SK-N-SH treated with all-trans-retinoic acid at 6 μM for 48 hours (cell line): Measurements from ENCODE around the gene SPATA2L.

Experiments
- ATAC-seq: fragments of 200-7000 bp; cut with Tn5 transposase; 3 replicates; pipeline ENCODE4 v1.9.1; 2020; ENCODE audit warnings: mild to moderate bottlenecking, moderate library complexity
- ARNTL ChIP-seq: fragments of 450-650 bp; formaldehyde crosslinking; IDR thresholded peaks from 2 replicates; pipeline ENCODE4 v1.5.0; 2020; ENCODE audit warnings: low read depth, mild to moderate bottlenecking, moderate library complexity, borderline replicate concordance
- BACH2 ChIP-seq: fragments of 250-450 bp; sonication (Bioruptor Pico); IDR thresholded peaks from 2 replicates; pipeline ENCODE4 v1.9.0; 2021; ENCODE audit warnings: mild to moderate bottlenecking, borderline replicate concordance
- CSDC2 ChIP-seq: fragments of 250-450 bp; sonication (Bioruptor Pico); IDR thresholded peaks from 2 replicates; pipeline ENCODE4 v1.5.0; 2020; ENCODE audit warnings: mild to moderate bottlenecking, moderate library complexity
- ESRRG ChIP-seq: fragments of 250-450 bp; sonication (Bioruptor Pico); IDR thresholded peaks from 2 replicates; pipeline ENCODE4 v1.6.1; 2021; ENCODE audit warnings: mild to moderate bottlenecking
- GLIS3 ChIP-seq: fragments of 250-450 bp; sonication (Bioruptor Pico); IDR thresholded peaks from 2 replicates; pipeline ENCODE4 v1.5.0; 2020; ENCODE audit warnings: mild to moderate bottlenecking, moderate library complexity
- ISL1 ChIP-seq: fragments of 250-450 bp; sonication (Bioruptor Pico); IDR thresholded peaks from 2 replicates; pipeline ENCODE4 v2.1.2; 2022; ENCODE audit warnings: mild to moderate bottlenecking, moderate library complexity
- OSR1 ChIP-seq: fragments of 250-450 bp; sonication (Bioruptor Pico); IDR thresholded peaks from 2 replicates; pipeline ENCODE4 v1.8.0; 2022; ENCODE audit warnings: moderate library complexity, mild to moderate bottlenecking, inconsistent platforms
- POU6F1 ChIP-seq: fragments of 250-450 bp; sonication (Bioruptor Pico); IDR thresholded peaks from 2 replicates; pipeline ENCODE4 v1.8.0; 2021; ENCODE audit warnings: low read depth, mild to moderate bottlenecking, moderate library complexity, borderline replicate concordance
- PPARA ChIP-seq: fragments of 250-450 bp; sonication (Bioruptor Pico); IDR thresholded peaks from 2 replicates; pipeline ENCODE4 v1.5.0; 2020; ENCODE audit warnings: mild to moderate bottlenecking, borderline replicate concordance
- RARB ChIP-seq: fragments of 250-450 bp; sonication (Bioruptor Pico); IDR thresholded peaks from 2 replicates; pipeline ENCODE4 v1.8.0; 2021; ENCODE audit warnings: mild to moderate bottlenecking, moderate library complexity
- SNAI2 ChIP-seq: fragments of 250-450 bp; sonication (Bioruptor Pico); IDR thresholded peaks from 2 replicates; pipeline ENCODE4 v1.5.0; 2020; ENCODE audit warnings: mild to moderate bottlenecking, moderate library complexity
- TCF4 ChIP-seq: fragments of 250-450 bp; sonication (Bioruptor Pico); IDR thresholded peaks from 2 replicates; pipeline ENCODE4 v1.8.0; 2021; ENCODE audit warnings: mild to moderate bottlenecking, moderate library complexity, borderline replicate concordance
- TSHZ2 ChIP-seq: fragments of 250-450 bp; sonication (Bioruptor Pico); IDR thresholded peaks from 2 replicates; pipeline ENCODE4 v1.5.0; 2020; ENCODE audit warnings: mild to moderate bottlenecking, moderate library complexity
- ZC3H10 ChIP-seq: fragments of 250-450 bp; sonication (Bioruptor Pico); IDR thresholded peaks from 2 replicates; pipeline ENCODE4 v1.5.1; 2021; ENCODE audit warnings: mild to moderate bottlenecking, moderate library complexity
- ZFP30 ChIP-seq: fragments of 450-650 bp; formaldehyde crosslinking; IDR thresholded peaks from 2 replicates; pipeline ENCODE4 v1.5.0; 2022; ENCODE audit warnings: mild to moderate bottlenecking, moderate library complexity
- ZNF565 ChIP-seq: fragments of 450-650 bp; formaldehyde crosslinking; conservative IDR thresholded peaks from 2 replicates; pipeline ENCODE4 v1.5.0; 2020; ENCODE audit warnings: low read depth, mild to moderate bottlenecking, moderate library complexity
- ZNF70 ChIP-seq: fragments of 450-650 bp; formaldehyde crosslinking; IDR thresholded peaks from 2 replicates; pipeline ENCODE4 v1.5.0; 2020; ENCODE audit warnings: mild to moderate bottlenecking, moderate library complexity
- ZNF8 ChIP-seq: fragments of 450-650 bp; formaldehyde crosslinking; IDR thresholded peaks from 2 replicates; pipeline ENCODE4 v1.5.0; 2020; ENCODE audit warnings: mild to moderate bottlenecking, moderate library complexity
- TF ChIP-seq, protein P1 (sequence below): fragments of 250-450 bp; sonication (Bioruptor Pico); IDR thresholded peaks from 2 replicates; pipeline ENCODE4 v1.8.0; 2020; ENCODE audit warnings: mild to moderate bottlenecking, moderate library complexity, borderline replicate concordance
- TF ChIP-seq, protein P2 (sequence below): fragments of 250-450 bp; sonication (Bioruptor Pico); IDR thresholded peaks from 2 replicates; pipeline ENCODE4 v1.5.1; 2021; ENCODE audit warnings: mild to moderate bottlenecking, moderate library complexity
- TF ChIP-seq, protein P3 (sequence below): fragments of 250-450 bp; sonication (Bioruptor Pico); IDR thresholded peaks from 2 replicates; pipeline ENCODE4 v1.5.1; 2020; ENCODE audit warnings: low read depth, mild to moderate bottlenecking, moderate library complexity

SPATA2L gene

DNA sequence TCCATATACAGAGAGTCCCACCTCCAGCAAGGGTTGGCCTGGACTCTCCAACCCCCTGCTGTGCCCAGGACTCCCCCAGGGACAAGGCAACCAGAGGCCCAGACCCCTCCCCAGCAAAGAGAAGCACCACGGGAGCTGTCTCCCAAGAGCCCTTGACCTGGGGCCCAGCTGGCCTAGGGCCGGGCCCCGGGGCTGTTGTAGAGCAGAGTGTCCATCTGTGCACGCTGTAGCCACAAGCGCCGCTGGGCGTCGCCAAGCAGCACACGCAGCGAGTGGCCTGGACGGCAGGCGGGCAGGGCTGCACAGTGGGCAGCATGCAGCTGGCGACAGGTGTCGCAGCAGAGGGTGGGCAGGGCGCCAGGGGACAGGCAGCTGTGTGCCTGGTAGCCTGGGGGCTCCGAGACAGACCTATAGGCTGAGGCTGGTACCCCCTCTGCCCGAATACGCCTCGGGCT lies 4.3 kb downstream of the SPATA2L start:
- no peak for ATAC-seq
- TF ChIP-seq TCF4 (CRISPR knock-in tag) (no peak), ZC3H10 (CRISPR knock-in tag) (no peak), PPARA (no peak), OSR1 (CRISPR knock-in tag) (no peak), ESRRG (no peak), POU6F1 (CRISPR knock-in tag) (no peak)
- TF ChIP-seq, protein P1, sequence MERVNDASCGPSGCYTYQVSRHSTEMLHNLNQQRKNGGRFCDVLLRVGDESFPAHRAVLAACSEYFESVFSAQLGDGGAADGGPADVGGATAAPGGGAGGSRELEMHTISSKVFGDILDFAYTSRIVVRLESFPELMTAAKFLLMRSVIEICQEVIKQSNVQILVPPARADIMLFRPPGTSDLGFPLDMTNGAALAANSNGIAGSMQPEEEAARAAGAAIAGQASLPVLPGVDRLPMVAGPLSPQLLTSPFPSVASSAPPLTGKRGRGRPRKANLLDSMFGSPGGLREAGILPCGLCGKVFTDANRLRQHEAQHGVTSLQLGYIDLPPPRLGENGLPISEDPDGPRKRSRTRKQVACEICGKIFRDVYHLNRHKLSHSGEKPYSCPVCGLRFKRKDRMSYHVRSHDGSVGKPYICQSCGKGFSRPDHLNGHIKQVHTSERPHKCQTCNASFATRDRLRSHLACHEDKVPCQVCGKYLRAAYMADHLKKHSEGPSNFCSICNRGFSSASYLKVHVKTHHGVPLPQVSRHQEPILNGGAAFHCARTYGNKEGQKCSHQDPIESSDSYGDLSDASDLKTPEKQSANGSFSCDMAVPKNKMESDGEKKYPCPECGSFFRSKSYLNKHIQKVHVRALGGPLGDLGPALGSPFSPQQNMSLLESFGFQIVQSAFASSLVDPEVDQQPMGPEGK (CRISPR knock-in tag): no peak
- TF ChIP-seq, protein P2, sequence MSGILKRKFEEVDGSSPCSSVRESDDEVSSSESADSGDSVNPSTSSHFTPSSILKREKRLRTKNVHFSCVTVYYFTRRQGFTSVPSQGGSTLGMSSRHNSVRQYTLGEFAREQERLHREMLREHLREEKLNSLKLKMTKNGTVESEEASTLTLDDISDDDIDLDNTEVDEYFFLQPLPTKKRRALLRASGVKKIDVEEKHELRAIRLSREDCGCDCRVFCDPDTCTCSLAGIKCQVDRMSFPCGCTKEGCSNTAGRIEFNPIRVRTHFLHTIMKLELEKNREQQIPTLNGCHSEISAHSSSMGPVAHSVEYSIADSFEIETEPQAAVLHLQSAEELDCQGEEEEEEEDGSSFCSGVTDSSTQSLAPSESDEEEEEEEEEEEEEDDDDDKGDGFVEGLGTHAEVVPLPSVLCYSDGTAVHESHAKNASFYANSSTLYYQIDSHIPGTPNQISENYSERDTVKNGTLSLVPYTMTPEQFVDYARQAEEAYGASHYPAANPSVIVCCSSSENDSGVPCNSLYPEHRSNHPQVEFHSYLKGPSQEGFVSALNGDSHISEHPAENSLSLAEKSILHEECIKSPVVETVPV (CRISPR knock-in tag): no peak

DNA sequence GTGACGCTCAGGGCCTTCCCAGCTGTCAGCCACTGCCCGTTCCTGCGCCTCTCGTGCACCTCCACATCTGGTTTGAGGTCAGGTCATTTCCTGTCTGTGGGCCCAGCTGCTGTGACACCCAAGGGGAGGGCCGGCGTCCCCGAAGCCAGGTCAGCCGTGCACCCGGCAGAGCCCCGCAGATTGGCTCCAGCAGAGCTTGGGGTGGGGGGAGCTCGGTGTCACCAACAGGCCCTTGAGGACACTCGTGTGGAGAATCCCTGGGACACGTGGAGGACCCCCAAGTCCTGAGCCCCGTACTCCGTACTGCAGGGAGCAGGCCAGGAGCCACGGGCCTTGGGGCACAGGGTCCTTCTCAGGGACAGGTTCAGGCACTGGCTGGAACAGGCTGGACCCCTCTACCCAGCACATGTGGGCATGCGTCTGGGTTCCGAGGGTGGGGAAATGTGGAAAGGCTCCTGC lies 4.8 kb downstream of the SPATA2L start:
- no peak for ATAC-seq
- TF ChIP-seq ISL1 (CRISPR knock-in tag) (no peak), ZNF565 (CRISPR knock-in tag) (no peak), ARNTL (CRISPR knock-in tag) (no peak), ESRRG (no peak), SNAI2 (CRISPR knock-in tag) (no peak), RARB (CRISPR knock-in tag) (no peak), TSHZ2 (CRISPR knock-in tag) (no peak), ZFP30 (CRISPR knock-in tag) (no peak), CSDC2 (no peak), GLIS3 (CRISPR knock-in tag) (no peak), ZC3H10 (CRISPR knock-in tag) (no peak), ZNF70 (CRISPR knock-in tag) (no peak), BACH2 (CRISPR knock-in tag) (no peak), POU6F1 (CRISPR knock-in tag) (no peak), PPARA (no peak), TCF4 (CRISPR knock-in tag) (no peak), ZNF8 (CRISPR knock-in tag) (no peak)
- TF ChIP-seq, protein P2 (CRISPR knock-in tag): no peak
- TF ChIP-seq, protein P1 (CRISPR knock-in tag): no peak
- TF ChIP-seq, protein P3, sequence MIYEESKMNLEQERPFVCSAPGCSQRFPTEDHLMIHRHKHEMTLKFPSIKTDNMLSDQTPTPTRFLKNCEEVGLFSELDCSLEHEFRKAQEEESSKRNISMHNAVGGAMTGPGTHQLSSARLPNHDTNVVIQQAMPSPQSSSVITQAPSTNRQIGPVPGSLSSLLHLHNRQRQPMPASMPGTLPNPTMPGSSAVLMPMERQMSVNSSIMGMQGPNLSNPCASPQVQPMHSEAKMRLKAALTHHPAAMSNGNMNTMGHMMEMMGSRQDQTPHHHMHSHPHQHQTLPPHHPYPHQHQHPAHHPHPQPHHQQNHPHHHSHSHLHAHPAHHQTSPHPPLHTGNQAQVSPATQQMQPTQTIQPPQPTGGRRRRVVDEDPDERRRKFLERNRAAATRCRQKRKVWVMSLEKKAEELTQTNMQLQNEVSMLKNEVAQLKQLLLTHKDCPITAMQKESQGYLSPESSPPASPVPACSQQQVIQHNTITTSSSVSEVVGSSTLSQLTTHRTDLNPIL (CRISPR knock-in tag): no peak
